Tracheal epithelial cell (primary cell): ENCODE measurements around the gene ZSWIM2. TPM values are rescaled to one million over a fixed set of nuclear protein-coding genes. Genes with fewer than 3 reads are reported as not detected.

Source experiments
- total RNA-seq: library from RNA; depleted of rRNA; stranded (reverse); fragments of >200 nt; gene quantifications from 2 replicates; pipeline ENCODE4 v1.2.1, GENCODE V29; 2014

Gene ZSWIM2
- total RNA-seq = not detected in 2 replicates

DNA sequence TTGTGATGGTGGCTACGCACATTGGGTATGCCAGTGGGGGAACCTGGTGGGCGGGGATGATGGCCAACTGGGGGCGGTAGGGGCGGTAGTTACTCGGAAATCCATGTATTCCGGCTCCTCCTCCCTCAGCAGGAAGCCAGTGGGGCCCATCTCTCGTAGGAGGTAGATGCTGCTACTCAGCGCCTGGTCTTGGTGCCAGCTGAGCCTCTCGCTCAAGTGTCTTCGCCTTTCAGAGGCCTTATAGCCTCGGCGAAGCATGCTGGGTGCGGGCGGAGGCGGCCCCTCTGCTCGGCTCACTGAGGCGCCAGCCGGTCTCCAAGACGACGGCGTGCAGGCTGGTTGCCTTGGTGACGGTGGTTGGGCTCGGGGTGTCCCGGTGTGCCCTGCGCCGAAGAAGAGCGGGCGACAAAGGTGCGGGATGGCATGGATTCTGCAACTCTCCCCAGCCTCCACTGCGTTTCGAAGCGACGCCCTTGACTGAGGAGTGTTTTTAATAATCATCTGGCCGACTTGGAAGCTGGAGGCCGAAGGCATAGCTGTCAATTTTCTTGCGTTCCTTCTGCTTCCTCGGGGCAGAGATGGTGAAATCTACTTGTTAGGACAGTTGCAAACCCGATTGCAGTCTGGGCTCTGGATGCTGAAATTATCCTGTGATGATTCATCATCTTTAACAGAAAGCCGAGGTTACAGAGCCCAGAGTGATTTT, at the start of gene ZSWIM2:
Gene ZSWIM2 (minus strand): TSS at position 298 of the 706 bp plus-strand sequence. CDS start 40 bp downstream, at position 258.

Other genes with a start within 250 kb of the ZSWIM2 start
- 2.7 and 3.2 TPM in 2 replicates for gene FAM171B, start 155.1 kb downstream of the ZSWIM2 start, total RNA-seq